Measurements from ENCODE around the gene BLCAP. TPM values are rescaled to one million over a fixed set of nuclear protein-coding genes. Genes with fewer than 3 reads are reported as not detected.

Gene BLCAP
- total RNA-seq, 8 experiments from 2014 or later = 43.1 to 144 (median 89.7) TPM

Other genes starting within 250 kb of the BLCAP start
- gene MANBAL, start 238.2 kb downstream of the BLCAP start, total RNA-seq = 10 to 100 TPM; 14.3 to 36.9 (median 26.3) TPM
- 10 to 100 TPM; 13.5 to 31.4 (median 17.7) TPM for gene SRC, start 181.7 kb downstream of the BLCAP start, total RNA-seq
- 100 to 1,000 TPM in 3 of 8 experiments, 10 to 100 TPM in 1, 1 to 10 TPM in 4; 2.5 to 478 (median 9.1) TPM for gene NNAT, start 6.6 kb downstream of the BLCAP start, total RNA-seq
- gene CTNNBL1, start 166.2 kb upstream of the BLCAP start, total RNA-seq = 10 to 100 TPM; 33.2 to 51.4 (median 37.0) TPM

Measured in motor neuron (in vitro differentiated cells).